Measurements from ENCODE around the gene ASB18. TPM values are rescaled to one million over a fixed set of nuclear protein-coding genes. Genes with fewer than 3 reads are reported as not detected.
A peak's percentile ranks its signal among the peaks of the same experiment; 100 is the strongest.

The ASB18 gene
- total and polyA plus RNA-seq, 8 donors: not detected

DNA sequence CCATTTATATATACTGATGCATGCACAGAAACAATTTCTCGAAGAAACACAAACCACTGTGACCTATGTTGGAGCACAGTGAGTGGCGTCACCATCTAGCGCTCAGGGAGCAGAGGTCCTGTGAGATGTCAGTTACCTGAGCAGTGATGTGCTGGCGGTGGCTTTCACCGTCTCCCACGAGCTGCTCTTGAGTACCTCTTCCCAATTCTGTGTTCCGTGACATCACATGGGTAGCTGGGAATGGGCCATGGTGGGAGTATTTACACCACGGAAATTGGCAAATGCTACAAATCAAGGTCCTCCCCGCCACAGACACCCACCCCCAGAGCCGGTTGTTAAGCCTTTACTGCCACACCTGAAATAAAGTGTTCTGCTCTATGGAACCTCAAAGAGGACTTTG is 120.4 kb downstream of the ASB18 start:
- no peak overlapping the region for H3K27ac ChIP-seq
- WGBS, 2 donors: 83 to 88% methylated on average over 10 of the region's 10 CpGs
- H3K9me3 ChIP-seq: no peaks in the 10 kb centered on the region
- no peak for ATAC-seq
- H3K4me3 ChIP-seq: no peak overlapping the region
- TF ChIP-seq, protein P1, sequence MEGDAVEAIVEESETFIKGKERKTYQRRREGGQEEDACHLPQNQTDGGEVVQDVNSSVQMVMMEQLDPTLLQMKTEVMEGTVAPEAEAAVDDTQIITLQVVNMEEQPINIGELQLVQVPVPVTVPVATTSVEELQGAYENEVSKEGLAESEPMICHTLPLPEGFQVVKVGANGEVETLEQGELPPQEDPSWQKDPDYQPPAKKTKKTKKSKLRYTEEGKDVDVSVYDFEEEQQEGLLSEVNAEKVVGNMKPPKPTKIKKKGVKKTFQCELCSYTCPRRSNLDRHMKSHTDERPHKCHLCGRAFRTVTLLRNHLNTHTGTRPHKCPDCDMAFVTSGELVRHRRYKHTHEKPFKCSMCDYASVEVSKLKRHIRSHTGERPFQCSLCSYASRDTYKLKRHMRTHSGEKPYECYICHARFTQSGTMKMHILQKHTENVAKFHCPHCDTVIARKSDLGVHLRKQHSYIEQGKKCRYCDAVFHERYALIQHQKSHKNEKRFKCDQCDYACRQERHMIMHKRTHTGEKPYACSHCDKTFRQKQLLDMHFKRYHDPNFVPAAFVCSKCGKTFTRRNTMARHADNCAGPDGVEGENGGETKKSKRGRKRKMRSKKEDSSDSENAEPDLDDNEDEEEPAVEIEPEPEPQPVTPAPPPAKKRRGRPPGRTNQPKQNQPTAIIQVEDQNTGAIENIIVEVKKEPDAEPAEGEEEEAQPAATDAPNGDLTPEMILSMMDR (IDR thresholded peaks at IDR 0.05): no peak
- intact Hi-C loops (cut with DNase I): no loop called here
- H3K27me3 ChIP-seq: no peaks in the 10 kb centered on the region
- H3K4me1 ChIP-seq: no peaks in the 10 kb centered on the region
- peak in 1 of 6 donors; percentile 30 for DNase-seq
- no peak for FAIRE-seq
- no peaks in the 10 kb centered on the region for H3K36me3 ChIP-seq

Other genes starting within 250 kb of the ASB18 start
- not detected for gene GBX2, start 96.0 kb downstream of the ASB18 start, total RNA-seq
- not detected for gene GBX2, start 96.0 kb downstream of the ASB18 start, polyA plus RNA-seq

Data from pancreas (tissue), 10 donors.